GM12891 (cell line): ENCODE measurements around the gene MRPS2.

Source experiments
- POLR2A ChIP-seq: IDR thresholded peaks from 2 replicates; pipeline ENCODE4 v1.6.1; 2011; ENCODE audit warnings: low read depth, low read length, control low read depth
- POLR2AphosphoS5 ChIP-seq: IDR thresholded peaks from 2 replicates; pipeline ENCODE4 v1.6.1; 2011; ENCODE audit warnings: low read depth, low read length, control low read depth
- SPI1 ChIP-seq: IDR thresholded peaks from 2 replicates; pipeline ENCODE4 v1.6.1; 2011; ENCODE audit warnings: low read depth, low read length, control low read depth

DNA sequence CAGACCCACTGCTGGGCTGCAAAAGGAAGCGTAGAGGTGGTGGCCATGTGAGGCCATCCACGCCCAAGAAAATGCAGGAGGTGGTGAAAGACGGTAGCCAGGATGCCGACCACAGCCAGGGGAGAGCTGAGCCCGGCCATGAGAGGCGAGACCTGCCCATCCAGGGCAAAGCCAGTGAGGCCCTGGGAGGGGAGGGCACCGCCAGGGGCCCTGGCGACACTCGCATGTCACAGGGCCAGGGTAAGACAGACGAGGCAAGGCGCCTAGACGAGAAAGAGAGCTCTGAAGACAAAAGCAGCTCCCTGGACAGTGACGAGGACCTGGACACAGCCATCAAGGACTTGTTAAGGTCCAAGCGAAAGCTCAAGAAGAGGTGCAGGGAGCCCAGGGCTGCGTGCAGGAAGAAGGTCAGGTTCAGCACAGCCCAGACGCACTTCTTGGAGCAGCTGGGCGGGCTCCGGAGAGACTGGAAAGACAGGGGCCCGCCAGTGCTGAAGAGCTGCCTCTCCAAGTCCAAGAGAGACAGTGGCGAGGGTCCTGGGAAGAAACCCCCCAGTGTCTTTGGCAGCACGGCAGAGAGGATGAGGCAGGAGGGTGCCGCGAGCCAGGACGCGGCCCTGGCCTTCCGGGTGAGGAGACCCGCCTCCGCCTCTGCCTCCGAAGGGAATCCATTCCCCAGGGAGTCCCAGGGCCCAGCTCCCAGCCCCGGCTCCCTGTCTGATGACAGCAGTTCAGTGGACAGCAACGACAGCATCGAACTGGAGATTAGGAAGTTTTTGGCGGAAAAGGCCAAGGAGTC is 14.0 kb upstream of the MRPS2 start:
- TF ChIP-seq SPI1 (no peak), POLR2A (no peak), POLR2AphosphoS5 (no peak)
